Vagina (tissue), 2 donors: ENCODE measurements around the gene KRT17.

Experiments used
- CTCF ChIP-seq, 3 experiments: fragments of 450-650 bp in 2 of 3; fragments of 200-600 bp in 1 of 3; sonication (generic) in 1 of 3; IDR thresholded peaks; one replicate each; pipeline ENCODE4 v1.5.1; 2017 to 2019; ENCODE audit warnings: antibody characterized with exemption in 3 of 3, mild to moderate bottlenecking in 2 of 3, moderate library complexity in 2 of 3
- POLR2A ChIP-seq, 2 donors: fragments of 450-650 bp; IDR thresholded peaks; one replicate each; pipeline ENCODE4 v1.6.1; 2017; ENCODE audit warnings: antibody characterized with exemption in 2 of 2, mild to moderate bottlenecking in 2 of 2, moderate library complexity in 2 of 2
- POLR2AphosphoS5 ChIP-seq, 2 donors: sonication (generic); formaldehyde crosslinking; IDR thresholded peaks; one replicate each; pipeline ENCODE4 v1.9.0; 2017; ENCODE audit warnings: antibody characterized with exemption in 2 of 2, mild to moderate bottlenecking in 2 of 2, low read depth in 1 of 2; ENCODE audit not compliant: insufficient read depth in 1 of 2

- TF ChIP-seq CTCF (IDR thresholded peaks at IDR 0.05) (peak; percentile 90 to 95 (median 94)), POLR2A (IDR thresholded peaks at IDR 0.05) (peak in 1 of 2 donors; percentile 49), POLR2AphosphoS5 (IDR thresholded peaks at IDR 0.05; ENCODE audit: insufficient read depth in 1 of 2, low read depth in 1 of 2) (peak; percentile 23 to 80)
These were observed 41.3 kb upstream of the KRT17 start for GRCh38 chr17:41665566-41666236.
